ENCODE measurements around the gene STX12. TPM values are rescaled to one million over a fixed set of nuclear protein-coding genes. Genes with fewer than 3 reads are reported as not detected.
"Not testable (repeated sequence)": the region's sequence is repeated elsewhere in the genome, so short reads cannot be mapped to it uniquely, and the experiment has no call there.

The STX12 gene
- total and polyA plus RNA-seq, 8 donors, result 13.6 to 24.3 (median 19.5) TPM

DNA sequence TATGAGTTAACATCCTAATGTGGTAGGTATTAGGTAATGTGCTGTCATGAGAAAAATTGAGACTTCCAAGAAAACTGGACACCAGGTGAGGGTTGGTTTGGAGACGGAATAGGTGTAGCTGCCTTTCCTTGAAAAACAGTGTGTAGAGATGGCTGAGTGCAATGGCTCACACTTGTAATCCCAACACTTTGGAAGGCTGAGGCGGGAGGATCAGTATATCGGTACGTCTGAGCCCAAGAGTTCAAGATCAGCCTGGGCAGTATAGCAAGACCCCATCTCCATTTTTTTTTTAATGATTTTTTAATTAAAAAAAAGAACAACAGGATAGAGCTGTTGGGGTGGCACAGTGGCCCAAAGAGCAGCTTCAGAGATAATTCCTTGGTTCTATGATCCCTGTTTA is 50.8 kb downstream of the STX12 start:
- DNase-seq, result no peak
- no peaks in the 10 kb centered on the region for H3K9me3 ChIP-seq
- ATAC-seq, result no peak
- H3K27me3 ChIP-seq, result no peaks in the 10 kb centered on the region
- no peak overlapping the region for H3K27ac ChIP-seq
- peaks cover 0 to 13% (median 8%) of the 10 kb centered on the region in 3 donors for H3K36me3 ChIP-seq
- H3K4me3 ChIP-seq, result no peak overlapping the region
- no peaks in the 10 kb centered on the region for H3K4me1 ChIP-seq
- no peak for FAIRE-seq
- WGBS, 2 donors, result 96 to 98% methylated on average over 4 of the region's 4 CpGs
- no peak for TF ChIP-seq CTCF (IDR thresholded peaks at IDR 0.05)
- intact Hi-C loops (cut with DNase I), result no loop called here

- no peaks in the 10 kb centered on the region for H3K4me1 ChIP-seq
- H3K27me3 ChIP-seq, result no peaks in the 10 kb centered on the region
- DNase-seq (no peak), ATAC-seq (no peak), FAIRE-seq (no peak)
- H3K4me3 ChIP-seq, result no peak overlapping the region
- 94% methylated on average over 4 of the region's 4 CpGs for WGBS, 2 donors
- H3K27ac ChIP-seq, result no peak overlapping the region
- TF ChIP-seq CTCF (IDR thresholded peaks at IDR 0.05), result no peak
- intact Hi-C loops (cut with DNase I), result no loop called here
- H3K9me3 ChIP-seq, result no peaks in the 10 kb centered on the region
- peaks cover 0 to 7% (median 4%) of the 10 kb centered on the region in 3 donors for H3K36me3 ChIP-seq
Observed at GRCh38 chr1:27824411-27824810, 51.4 kb downstream of the STX12 start.

DNA sequence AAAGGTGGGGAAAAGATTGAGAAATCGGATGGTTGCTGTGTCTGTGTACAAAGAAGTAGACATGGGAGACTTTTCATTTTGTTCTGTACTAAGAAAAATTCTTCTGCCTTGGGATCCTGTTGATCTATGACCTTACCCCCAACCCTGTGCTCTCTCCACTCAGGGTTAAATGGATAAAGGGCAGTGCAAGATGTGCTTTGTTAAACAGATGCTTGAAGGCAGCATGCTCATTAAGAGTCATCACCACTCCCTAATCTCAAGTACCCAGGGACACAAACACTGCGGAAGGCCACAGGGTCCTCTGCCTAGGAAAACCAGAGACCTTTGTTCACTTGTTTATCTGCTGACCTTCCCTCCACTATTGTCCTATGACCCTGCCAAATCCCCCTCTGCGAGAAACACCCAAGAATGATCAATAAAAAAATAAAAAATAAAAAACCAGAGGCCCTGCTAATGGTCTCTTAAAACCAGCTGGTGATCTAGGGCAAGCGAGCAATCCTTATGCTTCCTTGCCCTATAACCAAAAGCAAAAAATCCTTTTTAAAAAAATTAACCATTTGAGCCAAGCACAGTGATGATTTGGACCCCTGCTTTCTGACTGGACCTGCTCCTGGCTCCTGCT is 56.4 kb downstream of the STX12 start:
- peak overlapping the region in 1 of 4 donors; percentile 78 for H3K4me3 ChIP-seq
- 77 to 79% methylated on average over 3 of the region's 4 CpGs for WGBS, 2 donors
- H3K27ac ChIP-seq; H3K27me3 ChIP-seq; intact Hi-C loops (cut with DNase I); H3K36me3 ChIP-seq; DNase-seq; ATAC-seq; H3K9me3 ChIP-seq; FAIRE-seq: not testable (repeated sequence)
- H3K4me1 ChIP-seq, result peaks cover 8 to 12% (median 8%) of the 10 kb centered on the region in 3 donors

DNA sequence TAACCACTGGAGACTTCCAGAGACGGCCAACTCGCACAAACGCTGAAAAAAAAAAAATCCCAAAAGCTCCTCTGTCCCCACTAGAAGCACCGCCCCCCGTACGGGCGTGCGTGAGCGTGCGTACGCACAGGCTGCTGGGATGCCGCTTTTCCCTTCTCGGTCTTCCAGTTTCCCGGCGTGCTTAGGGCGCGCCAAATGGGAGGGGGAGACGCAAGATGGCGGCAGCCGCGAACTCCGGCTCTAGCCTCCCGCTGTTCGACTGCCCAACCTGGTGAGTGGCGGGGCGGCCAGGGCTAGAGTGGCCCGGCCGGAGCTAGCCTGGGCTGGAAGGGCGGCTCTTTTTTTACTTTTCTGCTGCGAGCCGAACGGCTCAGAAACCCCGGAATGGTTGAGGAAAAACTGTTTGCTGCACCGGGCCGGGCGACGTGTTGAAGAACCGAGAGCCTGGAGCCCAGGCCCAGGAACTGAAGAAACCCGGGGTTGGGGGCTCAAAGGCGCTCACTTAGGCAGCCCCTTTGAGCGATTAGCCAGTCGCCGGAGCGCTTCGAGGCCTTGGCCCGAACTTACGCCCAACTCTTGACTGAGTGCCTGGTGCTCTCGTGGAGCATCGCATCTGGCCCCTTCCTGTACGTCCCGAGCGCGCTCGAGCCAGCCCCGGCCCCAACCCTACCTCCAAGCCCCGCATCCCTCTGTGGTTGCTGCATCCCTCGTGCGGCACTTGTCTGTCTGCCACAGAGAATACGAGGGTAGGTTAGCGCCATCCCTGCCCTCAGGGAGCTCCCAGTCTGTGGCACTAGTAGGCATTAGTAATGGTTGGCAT is 57.8 kb downstream of the STX12 start, which contains the start of gene PPP1R8:
TSS of gene PPP1R8 (plus strand) at position 162 of the 820 bp plus-strand sequence. CDS start at position 216, 54 bp downstream.
- WGBS, 2 donors, result 0% methylated on average over 60 of the region's 60 CpGs
- intact Hi-C loops (cut with DNase I), result no loop called here
- no peak for TF ChIP-seq CTCF (IDR thresholded peaks at IDR 0.05)
- peak within 1 kb of the TSS; percentile 63 to 97 (median 83) for H3K4me3 ChIP-seq
- H3K36me3 ChIP-seq, result peaks cover 0 to 9% (median 0%) of the 10 kb centered on the region in 3 donors
- H3K4me1 ChIP-seq, result peaks cover 8 to 12% (median 8%) of the 10 kb centered on the region in 3 donors
- DNase-seq (peak; percentile 91 to 96 (median 92)), FAIRE-seq (no peak), ATAC-seq (peak; percentile 100)
- no peaks in the 10 kb centered on the region for H3K27me3 ChIP-seq
- peak within 1 kb of the TSS; percentile 63 to 87 (median 83) for H3K27ac ChIP-seq
- no peaks in the 10 kb centered on the region for H3K9me3 ChIP-seq

- 30 to 36% methylated on average over 10 of the region's 10 CpGs for WGBS, 2 donors
- H3K9me3 ChIP-seq, result no peaks in the 10 kb centered on the region
- intact Hi-C loops (cut with DNase I), result no loop called here
- H3K27me3 ChIP-seq, result no peaks in the 10 kb centered on the region
- H3K27ac ChIP-seq, result peak overlapping the region in 1 of 4 donors; percentile 79
- no peak for DNase-seq
- peak overlapping the region; percentile 63 to 97 (median 83) for H3K4me3 ChIP-seq
- H3K36me3 ChIP-seq, result peaks cover 0 to 9% (median 0%) of the 10 kb centered on the region in 3 donors
- no peak for FAIRE-seq
- ATAC-seq, result no peak
- H3K4me1 ChIP-seq, result peaks cover 8 to 12% (median 8%) of the 10 kb centered on the region in 3 donors
- no peak for TF ChIP-seq CTCF (IDR thresholded peaks at IDR 0.05)
Observed at GRCh38 chr1:27831568-27832410, 58.8 kb downstream of the STX12 start.

Data from pancreas (tissue), 10 donors.